Upper lobe of left lung (tissue), 6 donors: Measurements from ENCODE around the gene KCNC1. TPM values are rescaled to one million over a fixed set of nuclear protein-coding genes. Genes with fewer than 3 reads are reported as not detected.

Experiments
- ATAC-seq, 2 donors: fragments of 200-7000 bp; cut with Tn5 transposase; one replicate each; pipeline ENCODE4 v1.9.1; 2022; ENCODE audit warnings: mild to moderate bottlenecking in 2 of 2, moderate library complexity in 2 of 2; ENCODE audit not compliant: low FRiP score in 2 of 2
- DNase-seq, 2 donors: peaks; one replicate each; pipeline ENCODE4 v3.0.0-alpha.2; 2019 to 2020
- H3K27ac ChIP-seq, 4 donors: fragments of 200-600 bp; sonication (generic); one replicate each; pipeline ENCODE4 v1.5.1; 2016 to 2019
- H3K27me3 ChIP-seq, 4 donors: fragments of 200-600 bp; sonication (generic); one replicate each; pipeline ENCODE4 v1.5.1; 2017 to 2019
- H3K36me3 ChIP-seq, 4 donors: fragments of 200-600 bp; sonication (generic); one replicate each; pipeline ENCODE4 v1.5.1; 2016 to 2019
- H3K4me1 ChIP-seq, 4 donors: fragments of 200-600 bp; sonication (generic); one replicate each; pipeline ENCODE4 v1.5.1; 2018 to 2019
- H3K4me3 ChIP-seq, 4 donors: fragments of 200-600 bp; sonication (generic); one replicate each; pipeline ENCODE4 v1.5.1; 2017 to 2019; ENCODE audit warnings: mild to moderate bottlenecking in 2 of 4, moderate library complexity in 1 of 4
- H3K9me3 ChIP-seq, 4 donors: fragments of 200-600 bp; sonication (generic); one replicate each; pipeline ENCODE4 v1.5.1; 2018 to 2019
- EP300 ChIP-seq, 4 donors: sonication (generic); formaldehyde crosslinking; IDR thresholded peaks; one replicate each; pipeline ENCODE4 v1.5.1; 2017; ENCODE audit warnings: antibody characterized with exemption in 4 of 4, control low read depth in 2 of 4
- POLR2A ChIP-seq, 4 donors: fragments of 450-650 bp; IDR thresholded peaks; one replicate each; pipeline ENCODE4 v1.5.1; 2016 to 2017; ENCODE audit warnings: antibody characterized with exemption in 4 of 4, mild to moderate bottlenecking in 2 of 4
- POLR2AphosphoS5 ChIP-seq, 2 donors: sonication (generic); formaldehyde crosslinking; IDR thresholded peaks; one replicate each; pipeline ENCODE4 v1.5.1; 2017; ENCODE audit warnings: antibody characterized with exemption in 2 of 2
- WGBS, 2 donors: methylation state at CpG; one replicate each; pipeline ENCODE4 v1.1.5; 2017 to 2018; 5-methylcytosine and 5-hydroxymethylcytosine counted together
- total RNA-seq, 6 donors: library from RNA; depleted of rRNA in 4 of 6; stranded (reverse); fragments of >200 nt in 4 of 6; gene quantifications; one replicate each; pipeline versions ENCODE4 v1.1.0 to v1.2.1, GENCODE V29; 2016 to 2021
- TF ChIP-seq, protein P1 (sequence below), 6 experiments: fragments of 450-650 bp in 4 of 6; fragments of 200-600 bp in 2 of 6; sonication (generic) in 2 of 6; IDR thresholded peaks; one replicate each; pipeline ENCODE4 v1.5.1; 2016 to 2019; ENCODE audit warnings: antibody characterized with exemption in 6 of 6
- donor health status: DM: no; HTN: no; CAD: no; lungs with moderate emphysema.
- donor health status: DM: no; HTN: yes; CAD: no; lungs with severe emphysema.

Gene KCNC1
- total RNA-seq, 6 donors from 2014 or later, result not detected

- WGBS, 2 donors, result 71 to 76% methylated on average over 16 to 19 of the region's 19 CpGs
- TF ChIP-seq POLR2AphosphoS5 (IDR thresholded peaks at IDR 0.05) (no peak), POLR2A (IDR thresholded peaks at IDR 0.05) (no peak), EP300 (IDR thresholded peaks at IDR 0.05) (no peak)
- TF ChIP-seq, protein P1, sequence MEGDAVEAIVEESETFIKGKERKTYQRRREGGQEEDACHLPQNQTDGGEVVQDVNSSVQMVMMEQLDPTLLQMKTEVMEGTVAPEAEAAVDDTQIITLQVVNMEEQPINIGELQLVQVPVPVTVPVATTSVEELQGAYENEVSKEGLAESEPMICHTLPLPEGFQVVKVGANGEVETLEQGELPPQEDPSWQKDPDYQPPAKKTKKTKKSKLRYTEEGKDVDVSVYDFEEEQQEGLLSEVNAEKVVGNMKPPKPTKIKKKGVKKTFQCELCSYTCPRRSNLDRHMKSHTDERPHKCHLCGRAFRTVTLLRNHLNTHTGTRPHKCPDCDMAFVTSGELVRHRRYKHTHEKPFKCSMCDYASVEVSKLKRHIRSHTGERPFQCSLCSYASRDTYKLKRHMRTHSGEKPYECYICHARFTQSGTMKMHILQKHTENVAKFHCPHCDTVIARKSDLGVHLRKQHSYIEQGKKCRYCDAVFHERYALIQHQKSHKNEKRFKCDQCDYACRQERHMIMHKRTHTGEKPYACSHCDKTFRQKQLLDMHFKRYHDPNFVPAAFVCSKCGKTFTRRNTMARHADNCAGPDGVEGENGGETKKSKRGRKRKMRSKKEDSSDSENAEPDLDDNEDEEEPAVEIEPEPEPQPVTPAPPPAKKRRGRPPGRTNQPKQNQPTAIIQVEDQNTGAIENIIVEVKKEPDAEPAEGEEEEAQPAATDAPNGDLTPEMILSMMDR (IDR thresholded peaks at IDR 0.05), result no peak
- H3K4me3 ChIP-seq, result no peak overlapping the region
- DNase-seq (peak in 1 of 2 donors; percentile 48), ATAC-seq (no peak)
- no peaks in the 10 kb centered on the region for H3K27me3 ChIP-seq
- no peak overlapping the region for H3K27ac ChIP-seq
- no peaks in the 10 kb centered on the region for H3K9me3 ChIP-seq
- H3K4me1 ChIP-seq, result no peaks in the 10 kb centered on the region
- no peaks in the 10 kb centered on the region for H3K36me3 ChIP-seq
Observed at GRCh38 chr11:17748761-17749721, 14.5 kb downstream of the KCNC1 start.

DNA sequence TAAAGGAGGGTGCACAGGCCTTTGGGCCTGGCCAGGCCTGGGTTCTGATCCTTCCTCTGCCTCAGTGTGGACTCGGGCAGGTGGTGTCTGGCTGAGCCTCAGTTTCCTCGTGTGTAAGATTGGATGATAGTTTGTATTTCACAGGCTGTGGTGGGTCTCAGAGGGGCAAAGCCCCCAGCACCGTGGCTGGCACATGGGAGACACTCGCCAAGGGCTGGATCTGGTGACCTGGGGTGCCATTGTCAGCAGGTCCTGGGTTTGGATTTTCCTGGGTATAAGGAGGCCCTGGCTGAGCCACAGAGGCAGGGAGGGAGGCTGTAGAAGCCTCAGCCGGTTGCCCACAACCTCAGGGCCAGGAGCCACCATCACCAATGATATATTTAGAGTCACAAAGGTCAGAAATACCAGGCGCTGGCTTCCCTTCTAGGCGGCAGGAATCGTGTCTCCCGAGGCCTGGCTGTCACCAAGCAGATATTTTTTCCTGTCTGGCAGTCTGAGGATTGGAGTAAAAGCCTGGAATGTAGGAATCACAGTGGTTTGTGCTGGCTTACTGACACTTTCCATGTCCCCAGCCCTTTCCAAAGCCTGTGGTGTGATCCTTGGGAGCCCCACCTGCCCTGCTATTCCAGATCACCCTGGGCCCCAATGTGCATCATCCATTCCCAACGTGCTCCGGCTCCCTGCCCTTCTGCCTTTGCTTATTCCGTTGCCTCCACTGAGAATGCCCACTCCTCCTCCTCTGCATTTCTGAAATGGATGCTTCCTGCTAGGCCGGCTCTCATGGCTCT is 15.6 kb downstream of the KCNC1 start:
- H3K36me3 ChIP-seq, result no peaks in the 10 kb centered on the region
- DNase-seq (no peak), ATAC-seq (no peak)
- H3K27ac ChIP-seq, result no peak overlapping the region
- TF ChIP-seq, protein P1 (IDR thresholded peaks at IDR 0.05), result no peak
- TF ChIP-seq POLR2A (IDR thresholded peaks at IDR 0.05) (no peak), POLR2AphosphoS5 (IDR thresholded peaks at IDR 0.05) (no peak), EP300 (IDR thresholded peaks at IDR 0.05) (no peak)
- no peaks in the 10 kb centered on the region for H3K4me1 ChIP-seq
- no peaks in the 10 kb centered on the region for H3K27me3 ChIP-seq
- 48 to 59% methylated on average over 8 to 13 of the region's 13 CpGs for WGBS, 2 donors
- H3K9me3 ChIP-seq, result no peaks in the 10 kb centered on the region
- H3K4me3 ChIP-seq, result no peak overlapping the region

DNA sequence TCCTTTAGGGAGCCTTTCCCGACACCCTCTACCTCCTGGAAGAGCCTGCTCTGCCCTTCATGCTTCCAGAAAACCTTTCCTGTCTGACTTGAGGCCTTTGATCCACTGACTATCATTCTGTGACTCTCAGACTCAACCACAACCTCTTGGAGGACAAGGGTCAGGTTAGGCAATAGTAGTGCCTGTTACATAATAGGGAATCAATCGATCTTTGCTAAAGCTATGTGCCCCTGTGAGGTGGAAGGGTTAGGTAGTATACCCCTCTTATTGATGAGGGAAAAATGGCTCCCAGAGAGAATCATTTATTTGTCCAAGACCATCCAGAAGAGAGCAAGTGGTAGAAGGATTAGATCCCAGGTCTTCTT is 16.2 kb downstream of the KCNC1 start:
- DNase-seq, result no peak
- TF ChIP-seq EP300 (IDR thresholded peaks at IDR 0.05), result no peak
- TF ChIP-seq, protein P1 (IDR thresholded peaks at IDR 0.05), result no peak
- no peak for TF ChIP-seq POLR2A (IDR thresholded peaks at IDR 0.05)
- TF ChIP-seq POLR2AphosphoS5 (IDR thresholded peaks at IDR 0.05), result no peak
- Histone ChIP-seq H3K4me1 (no peaks in the 10 kb centered on the region), H3K27me3 (no peaks in the 10 kb centered on the region), H3K4me3 (no peak overlapping the region), H3K9me3 (no peaks in the 10 kb centered on the region), H3K36me3 (no peaks in the 10 kb centered on the region), H3K27ac (no peak overlapping the region)
- WGBS, 2 donors, result 59 to 69% methylated on average over 2 of the region's 2 CpGs
- no peak for ATAC-seq

GRCh38 chr11:17751558-17751957 is 17.0 kb downstream of the KCNC1 start:
- Histone ChIP-seq H3K36me3 (no peaks in the 10 kb centered on the region), H3K27me3 (no peaks in the 10 kb centered on the region), H3K4me3 (no peak overlapping the region), H3K27ac (no peak overlapping the region), H3K4me1 (no peaks in the 10 kb centered on the region), H3K9me3 (no peaks in the 10 kb centered on the region)
- no peak for DNase-seq
- no peak for ATAC-seq
- 67% methylated on average over 1 to 2 of the region's 2 CpGs for WGBS, 2 donors
- no peak for TF ChIP-seq EP300 (IDR thresholded peaks at IDR 0.05)
- TF ChIP-seq POLR2A (IDR thresholded peaks at IDR 0.05), result no peak
- no peak for TF ChIP-seq POLR2AphosphoS5 (IDR thresholded peaks at IDR 0.05)
- TF ChIP-seq, protein P1 (IDR thresholded peaks at IDR 0.05), result no peak
